RWPE1 (cell line): ENCODE data around the gene KRTCAP3.
"Not testable (repeated sequence)": the region's sequence is repeated elsewhere in the genome, so short reads cannot be mapped to it uniquely, and the experiment has no call there.

Source experiments
- CTCF ChIA-PET: fragments of 350-600 bp; sonication (Branson Sonifier 250); formaldehyde crosslinking; extraction: SDS; loops from one replicate; lab custom pipeline; 2021; lab: Yijun Ruan, JAX
- POLR2A ChIA-PET: fragments of 400-600 bp; formaldehyde crosslinking; extraction: SDS; loops from one replicate; lab custom pipeline; 2020; ENCODE audit warnings: antibody characterized with exemption; ENCODE audit not compliant: low non-redundant PET; lab: Yijun Ruan, JAX
- DNase-seq: peaks from one replicate; pipeline ENCODE4 v3.0.0; 2012; ENCODE audit warnings: low spot score
- H3K27ac ChIP-seq: fragments of 450-650 bp; 2 replicates; pipeline ENCODE4 v1.5.1; 2017
- TF ChIP-seq, protein P1 (sequence below): fragments of 450-650 bp; conservative IDR thresholded peaks from 2 replicates; pipeline ENCODE4 v1.5.1; 2017; ENCODE audit warnings: low read depth, mild to moderate bottlenecking

KRTCAP3 gene

DNA sequence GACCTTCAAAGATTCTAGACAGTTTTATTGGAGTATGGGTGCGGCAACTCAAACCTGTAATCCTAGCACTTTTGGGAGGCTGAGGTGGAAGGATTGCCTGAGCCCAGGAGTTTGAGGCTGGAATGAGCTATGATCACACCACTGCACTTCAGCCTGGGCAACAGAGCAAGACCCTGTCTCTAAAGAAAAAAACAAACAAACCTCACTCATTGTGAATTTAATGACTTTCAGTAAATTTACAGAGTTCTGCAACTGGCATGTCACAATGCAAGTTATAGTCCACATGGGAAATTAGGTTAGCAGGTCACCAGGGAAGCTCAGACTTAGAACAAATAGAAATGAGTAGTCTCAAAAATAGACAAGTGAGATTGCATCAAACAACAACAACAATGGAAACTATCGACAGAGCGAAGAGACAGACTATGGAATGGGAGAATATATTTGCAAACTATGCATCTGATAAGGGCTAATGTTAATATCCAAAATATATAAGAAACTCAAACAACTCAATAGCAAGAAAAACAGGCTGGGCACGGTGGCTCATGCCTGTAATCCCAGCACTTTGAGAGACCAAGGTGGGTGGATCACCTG is 20.4 kb upstream of the KRTCAP3 start:
- no peak for DNase-seq
- no peak overlapping the region for H3K27ac ChIP-seq
- ChIA-PET POLR2A (no interaction called here), CTCF (interaction anchor here (0.7 kb wide), 1 partner anchor 189 kb away, joined by 3 read pairs; no protein-coding TSS in a partner anchor)
- TF ChIP-seq, protein P1, sequence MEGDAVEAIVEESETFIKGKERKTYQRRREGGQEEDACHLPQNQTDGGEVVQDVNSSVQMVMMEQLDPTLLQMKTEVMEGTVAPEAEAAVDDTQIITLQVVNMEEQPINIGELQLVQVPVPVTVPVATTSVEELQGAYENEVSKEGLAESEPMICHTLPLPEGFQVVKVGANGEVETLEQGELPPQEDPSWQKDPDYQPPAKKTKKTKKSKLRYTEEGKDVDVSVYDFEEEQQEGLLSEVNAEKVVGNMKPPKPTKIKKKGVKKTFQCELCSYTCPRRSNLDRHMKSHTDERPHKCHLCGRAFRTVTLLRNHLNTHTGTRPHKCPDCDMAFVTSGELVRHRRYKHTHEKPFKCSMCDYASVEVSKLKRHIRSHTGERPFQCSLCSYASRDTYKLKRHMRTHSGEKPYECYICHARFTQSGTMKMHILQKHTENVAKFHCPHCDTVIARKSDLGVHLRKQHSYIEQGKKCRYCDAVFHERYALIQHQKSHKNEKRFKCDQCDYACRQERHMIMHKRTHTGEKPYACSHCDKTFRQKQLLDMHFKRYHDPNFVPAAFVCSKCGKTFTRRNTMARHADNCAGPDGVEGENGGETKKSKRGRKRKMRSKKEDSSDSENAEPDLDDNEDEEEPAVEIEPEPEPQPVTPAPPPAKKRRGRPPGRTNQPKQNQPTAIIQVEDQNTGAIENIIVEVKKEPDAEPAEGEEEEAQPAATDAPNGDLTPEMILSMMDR, result no peak

DNA sequence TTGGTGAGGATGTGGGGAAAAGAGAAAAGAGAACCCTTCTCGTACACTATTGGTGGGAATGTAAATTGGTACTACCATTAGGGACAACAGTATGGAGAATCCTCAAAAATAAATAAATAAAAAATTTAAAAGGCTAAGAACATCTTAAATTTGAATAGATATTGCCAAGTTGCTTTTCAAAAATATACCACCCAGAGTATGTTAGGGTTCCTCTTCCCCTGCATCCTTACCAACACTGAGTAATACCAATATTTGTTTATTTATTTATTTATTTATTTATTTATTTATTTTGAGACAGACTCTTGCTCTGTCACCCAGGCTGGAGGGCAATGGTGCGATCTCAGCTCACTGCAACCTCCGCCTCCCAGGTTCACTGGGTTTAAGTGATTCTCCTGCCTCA is 19.2 kb upstream of the KRTCAP3 start:
- DNase-seq, result no peak
- ChIA-PET POLR2A (no interaction called here), CTCF (no interaction called here)
- TF ChIP-seq, protein P1, result no peak
- H3K27ac ChIP-seq, result no peak overlapping the region

DNA sequence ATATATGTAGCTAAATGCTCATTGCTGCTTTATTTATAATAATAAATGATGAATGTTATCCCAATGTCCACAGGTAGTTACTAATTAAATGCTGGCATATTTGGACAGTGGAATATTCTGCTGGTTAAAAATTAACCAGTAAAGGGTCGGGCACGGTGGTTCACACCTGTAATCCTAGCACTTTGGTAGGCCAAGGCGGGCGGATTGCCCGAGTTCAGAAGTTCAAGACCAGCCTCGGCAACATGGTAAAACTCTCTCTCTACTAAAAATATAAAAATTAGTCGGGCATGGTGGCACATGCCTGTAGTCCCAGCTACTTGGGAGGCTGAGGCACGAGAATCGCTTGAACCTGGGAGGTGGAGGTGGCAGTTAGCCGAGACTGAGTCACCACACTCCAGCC is 17.1 kb upstream of the KRTCAP3 start:
- POLR2A ChIA-PET, result interaction anchor here (1.2 kb wide), 1 partner anchor 15 kb away, joined by 7 read pairs; no protein-coding TSS in a partner anchor
- CTCF ChIA-PET, result not testable (repeated sequence)

DNA sequence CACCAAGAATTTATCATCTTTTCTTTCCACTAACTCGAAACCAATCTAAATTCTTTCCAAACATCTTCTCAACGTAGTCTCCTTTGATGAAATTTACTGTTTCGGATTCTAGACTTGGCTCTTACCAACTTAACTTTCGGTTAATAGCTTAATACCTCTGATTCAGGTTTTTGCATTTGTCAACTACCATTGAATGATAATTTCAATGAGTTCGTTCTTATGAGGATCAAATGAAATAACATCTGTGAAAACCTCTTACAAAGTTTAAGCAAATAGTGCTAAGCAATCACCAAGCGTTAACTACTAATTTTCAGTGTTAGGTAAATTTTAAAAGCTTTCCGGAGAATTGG is 14.3 kb upstream of the KRTCAP3 start:
- TF ChIP-seq, protein P1, result no peak
- peak overlapping the region; percentile 96 for H3K27ac ChIP-seq
- CTCF ChIA-PET, result interaction anchor here (0.5 to 3.8 kb wide), 4 partner anchors 14 to 1269 kb away, joined by 3 to 19 read pairs (median 3); partner anchors contain the start of gene PPM1G
- POLR2A ChIA-PET, result interaction anchor here (1.3 kb wide), 1 partner anchor 18 kb away, joined by 4 read pairs; the partner anchor contains the start of gene PPM1G
- DNase-seq, result no peak

More for the DNA sequence above, 17.1 kb upstream of the KRTCAP3 start:
- not testable (repeated sequence) for H3K27ac ChIP-seq, DNase-seq

DNA sequence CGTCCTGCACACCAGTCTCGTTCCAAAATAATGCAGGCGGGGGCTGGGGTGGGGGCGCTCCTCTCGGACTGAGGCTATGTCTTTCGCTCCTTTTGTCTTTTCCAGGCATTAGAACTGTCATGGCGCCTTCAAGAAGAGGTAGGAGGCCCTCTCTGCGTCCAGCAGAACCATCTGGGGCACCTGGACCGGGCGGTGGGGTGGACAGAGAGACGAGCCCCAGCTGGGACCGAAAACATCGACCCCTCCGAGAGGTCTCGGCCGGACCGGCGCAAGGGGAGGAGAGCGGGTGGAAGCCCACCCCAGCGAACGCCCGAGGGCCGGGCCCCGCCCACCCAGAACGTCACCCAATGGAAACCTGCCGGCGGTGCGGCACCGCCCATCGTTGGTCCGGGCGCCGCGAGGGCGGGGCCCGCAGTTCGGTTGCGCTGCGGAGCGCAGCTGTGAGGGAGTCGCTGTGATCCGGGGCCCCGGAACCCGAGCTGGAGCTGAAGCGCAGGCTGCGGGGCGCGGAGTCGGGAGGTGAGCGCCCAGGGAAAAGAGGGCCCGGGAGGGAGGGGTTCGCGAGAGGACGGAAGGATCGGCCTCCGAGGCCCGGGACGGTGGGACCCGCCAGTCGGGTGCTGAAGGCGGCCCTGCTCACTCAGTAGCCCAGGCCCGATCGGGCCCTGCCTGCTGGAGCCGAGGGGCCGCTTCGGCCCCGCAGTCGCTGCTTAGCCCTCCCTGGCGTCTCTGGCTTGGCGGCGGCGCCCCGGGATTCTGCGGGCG is 13.8 kb upstream of the KRTCAP3 start, which contains the start of gene NRBP1:
Gene NRBP1, plus strand, starts transcription at position 419 of the 765 bp plus-strand sequence. CDS start 4,643 bp downstream, outside the sequence.
- peak; percentile 88 for DNase-seq
- POLR2A ChIA-PET, result interaction anchor here (1.3 kb wide), 1 partner anchor 19 kb away, joined by 4 read pairs; the partner anchor contains the start of gene PPM1G
- CTCF ChIA-PET, result interaction anchor here (0.5 to 3.8 kb wide), 5 partner anchors 13 to 1268 kb away, joined by 3 to 19 read pairs (median 3); partner anchors contain the start of gene PPM1G

DNA sequence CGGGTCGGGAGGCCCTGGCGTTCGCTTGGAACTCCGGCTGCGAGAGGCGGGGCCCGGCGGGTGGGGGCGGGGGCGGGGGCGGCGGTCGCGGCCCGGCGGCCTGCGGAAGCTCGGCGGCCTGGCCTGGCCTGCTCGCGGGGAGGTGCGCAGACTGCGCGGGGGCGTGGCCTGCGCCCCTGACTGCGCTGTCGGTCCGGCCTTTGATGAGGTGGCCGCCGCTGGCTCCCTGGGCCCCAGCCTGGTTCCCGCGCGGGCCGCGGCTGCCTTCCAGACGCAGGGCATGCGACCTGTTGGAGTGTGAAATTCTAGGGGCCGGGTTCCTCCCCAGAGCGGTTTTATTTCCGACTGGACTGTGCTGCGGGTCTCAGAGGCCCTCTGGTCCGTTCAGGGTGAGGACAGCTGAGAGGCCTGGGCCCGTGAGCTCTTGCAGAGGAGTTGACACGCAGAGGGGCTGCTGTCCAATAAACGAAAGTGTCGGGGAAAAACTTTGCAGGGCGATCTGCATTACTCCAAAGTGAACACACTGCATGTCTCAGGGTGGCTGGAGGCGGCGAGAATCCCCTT is 13.1 kb upstream of the KRTCAP3 start:
- H3K27ac ChIP-seq, result peak overlapping the region; percentile 96
- POLR2A ChIA-PET, result interaction anchor here (0.5 to 1.3 kb wide), 4 partner anchors 19 to 269 kb away, joined by 3 to 4 read pairs (median 3); partner anchors contain the start of genes PPM1G and SUPT7L

More for the DNA sequence above, 13.8 kb upstream of the KRTCAP3 start, which contains the start of gene NRBP1:
- TF ChIP-seq, protein P1, result no peak
- H3K27ac ChIP-seq, result peak within 1 kb of the TSS; percentile 96

More for the DNA sequence above, 13.1 kb upstream of the KRTCAP3 start:
- CTCF ChIA-PET, result interaction anchor here (0.6 to 3.8 kb wide), 3 partner anchors 8 to 21 kb away, joined by 4 to 19 read pairs (median 7); partner anchors contain the start of gene PPM1G
- TF ChIP-seq, protein P1, result no peak
- peak; percentile 84 for DNase-seq
